WTC11 (cell line): ENCODE measurements around the gene IL1RN.

Source experiments
- GABPB1 ChIP-seq: sonication (generic); formaldehyde crosslinking; IDR thresholded peaks from 2 replicates; pipeline ENCODE4 v1.8.1; 2023; ENCODE audit warnings: mild to moderate bottlenecking, missing genetic modification reagents
- JUN ChIP-seq: sonication (generic); formaldehyde crosslinking; IDR thresholded peaks from 2 replicates; pipeline ENCODE4 v1.8.0; 2023; ENCODE audit warnings: mild to moderate bottlenecking, missing genetic modification reagents
- SOX15 ChIP-seq: fragments of 250-450 bp; sonication (Bioruptor Pico); IDR thresholded peaks from 2 replicates; pipeline ENCODE4 v1.9.0; 2021; ENCODE audit warnings: mild to moderate bottlenecking
- TF ChIP-seq, protein P1 (sequence below): sonication (generic); formaldehyde crosslinking; IDR thresholded peaks from 2 replicates; pipeline ENCODE4 v1.8.1; 2022; ENCODE audit warnings: low read depth, mild to moderate bottlenecking, moderate library complexity, missing genetic modification reagents, borderline replicate concordance
- TF ChIP-seq, protein P2 (sequence below): sonication (generic); formaldehyde crosslinking; conservative IDR thresholded peaks from 2 replicates; pipeline ENCODE4 v1.8.1; 2022; ENCODE audit warnings: mild to moderate bottlenecking, missing genetic modification reagents
- TF ChIP-seq, protein P3 (sequence below): fragments of 250-450 bp; sonication (Bioruptor Pico); IDR thresholded peaks from 2 replicates; pipeline ENCODE4 v1.9.0; 2021; ENCODE audit warnings: mild to moderate bottlenecking, borderline replicate concordance
- TF ChIP-seq, protein P4 (sequence below): fragments of 200-600 bp; IDR thresholded peaks from 2 replicates; pipeline ENCODE4 v1.8.0; 2022; ENCODE audit warnings: antibody characterized with exemption

DNA sequence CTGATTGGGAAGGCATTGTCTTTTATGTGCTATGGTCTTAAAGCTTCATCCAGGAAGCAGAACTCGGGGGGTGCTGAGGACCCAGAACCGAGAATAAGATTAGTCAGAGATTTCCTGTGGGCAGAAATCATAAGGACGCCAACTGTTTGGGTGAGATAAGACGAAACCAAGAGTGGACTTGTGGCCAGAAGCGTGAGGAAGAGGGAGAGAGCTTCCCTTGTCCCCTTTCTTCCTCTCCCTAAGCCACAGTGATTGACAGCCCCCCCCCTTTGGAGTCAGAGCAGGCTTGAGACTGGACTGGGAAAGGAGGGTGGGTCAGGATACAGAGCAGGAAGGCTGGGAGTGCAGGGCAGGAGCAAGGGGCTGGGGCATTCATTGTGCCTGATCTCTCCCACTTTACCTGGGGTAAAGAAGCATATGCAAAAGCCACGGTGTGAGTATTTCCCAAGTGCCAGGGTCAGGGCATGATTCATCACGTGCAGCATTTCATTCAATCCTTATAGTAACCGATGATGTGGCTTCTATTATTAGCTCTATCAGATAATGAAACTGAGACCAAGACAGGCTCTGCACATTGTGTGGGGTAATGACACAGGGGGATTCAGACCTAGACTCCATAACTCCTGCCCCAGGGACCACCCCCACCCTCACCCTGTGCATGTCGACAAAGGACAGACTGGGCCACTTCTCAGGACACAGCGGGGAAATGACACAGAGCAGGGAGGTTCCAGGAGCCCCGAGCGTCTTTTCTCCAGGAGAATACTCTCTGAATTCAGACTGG, 3.0 kb upstream of the IL1RN start:
- TF ChIP-seq JUN (CRISPR knock-in tag): no peak
- TF ChIP-seq, protein P1, sequence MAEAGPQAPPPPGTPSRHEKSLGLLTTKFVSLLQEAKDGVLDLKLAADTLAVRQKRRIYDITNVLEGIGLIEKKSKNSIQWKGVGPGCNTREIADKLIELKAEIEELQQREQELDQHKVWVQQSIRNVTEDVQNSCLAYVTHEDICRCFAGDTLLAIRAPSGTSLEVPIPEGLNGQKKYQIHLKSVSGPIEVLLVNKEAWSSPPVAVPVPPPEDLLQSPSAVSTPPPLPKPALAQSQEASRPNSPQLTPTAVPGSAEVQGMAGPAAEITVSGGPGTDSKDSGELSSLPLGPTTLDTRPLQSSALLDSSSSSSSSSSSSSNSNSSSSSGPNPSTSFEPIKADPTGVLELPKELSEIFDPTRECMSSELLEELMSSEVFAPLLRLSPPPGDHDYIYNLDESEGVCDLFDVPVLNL (CRISPR knock-in tag): no peak
- TF ChIP-seq, protein P2, sequence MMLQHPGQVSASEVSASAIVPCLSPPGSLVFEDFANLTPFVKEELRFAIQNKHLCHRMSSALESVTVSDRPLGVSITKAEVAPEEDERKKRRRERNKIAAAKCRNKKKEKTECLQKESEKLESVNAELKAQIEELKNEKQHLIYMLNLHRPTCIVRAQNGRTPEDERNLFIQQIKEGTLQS (CRISPR knock-in tag): no peak
- TF ChIP-seq GABPB1: no peak
- TF ChIP-seq, protein P3, sequence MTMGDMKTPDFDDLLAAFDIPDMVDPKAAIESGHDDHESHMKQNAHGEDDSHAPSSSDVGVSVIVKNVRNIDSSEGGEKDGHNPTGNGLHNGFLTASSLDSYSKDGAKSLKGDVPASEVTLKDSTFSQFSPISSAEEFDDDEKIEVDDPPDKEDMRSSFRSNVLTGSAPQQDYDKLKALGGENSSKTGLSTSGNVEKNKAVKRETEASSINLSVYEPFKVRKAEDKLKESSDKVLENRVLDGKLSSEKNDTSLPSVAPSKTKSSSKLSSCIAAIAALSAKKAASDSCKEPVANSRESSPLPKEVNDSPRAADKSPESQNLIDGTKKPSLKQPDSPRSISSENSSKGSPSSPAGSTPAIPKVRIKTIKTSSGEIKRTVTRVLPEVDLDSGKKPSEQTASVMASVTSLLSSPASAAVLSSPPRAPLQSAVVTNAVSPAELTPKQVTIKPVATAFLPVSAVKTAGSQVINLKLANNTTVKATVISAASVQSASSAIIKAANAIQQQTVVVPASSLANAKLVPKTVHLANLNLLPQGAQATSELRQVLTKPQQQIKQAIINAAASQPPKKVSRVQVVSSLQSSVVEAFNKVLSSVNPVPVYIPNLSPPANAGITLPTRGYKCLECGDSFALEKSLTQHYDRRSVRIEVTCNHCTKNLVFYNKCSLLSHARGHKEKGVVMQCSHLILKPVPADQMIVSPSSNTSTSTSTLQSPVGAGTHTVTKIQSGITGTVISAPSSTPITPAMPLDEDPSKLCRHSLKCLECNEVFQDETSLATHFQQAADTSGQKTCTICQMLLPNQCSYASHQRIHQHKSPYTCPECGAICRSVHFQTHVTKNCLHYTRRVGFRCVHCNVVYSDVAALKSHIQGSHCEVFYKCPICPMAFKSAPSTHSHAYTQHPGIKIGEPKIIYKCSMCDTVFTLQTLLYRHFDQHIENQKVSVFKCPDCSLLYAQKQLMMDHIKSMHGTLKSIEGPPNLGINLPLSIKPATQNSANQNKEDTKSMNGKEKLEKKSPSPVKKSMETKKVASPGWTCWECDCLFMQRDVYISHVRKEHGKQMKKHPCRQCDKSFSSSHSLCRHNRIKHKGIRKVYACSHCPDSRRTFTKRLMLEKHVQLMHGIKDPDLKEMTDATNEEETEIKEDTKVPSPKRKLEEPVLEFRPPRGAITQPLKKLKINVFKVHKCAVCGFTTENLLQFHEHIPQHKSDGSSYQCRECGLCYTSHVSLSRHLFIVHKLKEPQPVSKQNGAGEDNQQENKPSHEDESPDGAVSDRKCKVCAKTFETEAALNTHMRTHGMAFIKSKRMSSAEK (CRISPR knock-in tag): no peak
- TF ChIP-seq, protein P4, sequence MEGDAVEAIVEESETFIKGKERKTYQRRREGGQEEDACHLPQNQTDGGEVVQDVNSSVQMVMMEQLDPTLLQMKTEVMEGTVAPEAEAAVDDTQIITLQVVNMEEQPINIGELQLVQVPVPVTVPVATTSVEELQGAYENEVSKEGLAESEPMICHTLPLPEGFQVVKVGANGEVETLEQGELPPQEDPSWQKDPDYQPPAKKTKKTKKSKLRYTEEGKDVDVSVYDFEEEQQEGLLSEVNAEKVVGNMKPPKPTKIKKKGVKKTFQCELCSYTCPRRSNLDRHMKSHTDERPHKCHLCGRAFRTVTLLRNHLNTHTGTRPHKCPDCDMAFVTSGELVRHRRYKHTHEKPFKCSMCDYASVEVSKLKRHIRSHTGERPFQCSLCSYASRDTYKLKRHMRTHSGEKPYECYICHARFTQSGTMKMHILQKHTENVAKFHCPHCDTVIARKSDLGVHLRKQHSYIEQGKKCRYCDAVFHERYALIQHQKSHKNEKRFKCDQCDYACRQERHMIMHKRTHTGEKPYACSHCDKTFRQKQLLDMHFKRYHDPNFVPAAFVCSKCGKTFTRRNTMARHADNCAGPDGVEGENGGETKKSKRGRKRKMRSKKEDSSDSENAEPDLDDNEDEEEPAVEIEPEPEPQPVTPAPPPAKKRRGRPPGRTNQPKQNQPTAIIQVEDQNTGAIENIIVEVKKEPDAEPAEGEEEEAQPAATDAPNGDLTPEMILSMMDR: no peak
- TF ChIP-seq SOX15: no peak
